Adrenal gland (tissue), 12 donors: Measurements from ENCODE around the gene VEGFA. TPM values are rescaled to one million over a fixed set of nuclear protein-coding genes. Genes with fewer than 3 reads are reported as not detected.

Experiments
- DNase-seq, 7 donors: peaks; one replicate each; pipeline ENCODE4 v3.0.0-alpha.2; 2019 to 2020
- H3K27ac ChIP-seq, 5 donors: fragments of 200-600 bp; sonication (generic) in 4 of 5; 1 replicate in 3 of 5; 2 replicates in 2 of 5; pipeline versions ENCODE4 v1.5.1 to v1.8.0; 2016 to 2020; ENCODE audit warnings: mild to moderate bottlenecking in 1 of 5
- H3K27me3 ChIP-seq: fragments of 200-600 bp; 2 replicates; pipeline ENCODE4 v1.8.0; 2021
- H3K36me3 ChIP-seq, 2 donors: fragments of 200-600 bp; replicated peaks in 1 of 2; 1 replicate in 1 of 2; 2 replicates in 1 of 2; pipeline versions ENCODE4 v1.5.1 to v1.8.0; 2018 to 2022
- H3K4me1 ChIP-seq, 2 donors: fragments of 200-600 bp; replicated peaks in 1 of 2; 1 replicate in 1 of 2; 2 replicates in 1 of 2; pipeline versions ENCODE4 v1.5.1 to v1.8.0; 2018 to 2021
- H3K4me3 ChIP-seq, 4 donors: fragments of 200-600 bp; sonication (generic) in 3 of 4; one replicate each; pipeline ENCODE4 v1.5.1; 2016 to 2018
- H3K9me3 ChIP-seq, 3 donors: fragments of 200-600 bp; sonication (generic) in 1 of 3; replicated peaks in 1 of 3; 1 replicate in 2 of 3; 2 replicates in 1 of 3; pipeline versions ENCODE4 v1.5.1 to v1.8.0; 2016 to 2021
- CTCF ChIP-seq, 6 experiments: fragments of 450-650 bp in 4 of 6; fragments of 200-600 bp in 2 of 6; sonication (generic) in 1 of 6; IDR thresholded peaks; 1 replicate in 5 of 6; 2 replicates in 1 of 6; pipeline versions ENCODE4 v1.5.1 to v1.8.0; 2016 to 2021; ENCODE audit warnings: antibody characterized with exemption in 6 of 6, mild to moderate bottlenecking in 2 of 6, moderate library complexity in 1 of 6
- POLR2A ChIP-seq, 2 donors: fragments of 450-650 bp; IDR thresholded peaks; one replicate each; pipeline ENCODE4 v1.6.1; 2017; ENCODE audit warnings: antibody characterized with exemption in 2 of 2, mild to moderate bottlenecking in 2 of 2, moderate library complexity in 1 of 2
- WGBS, 4 donors: extraction: QIAGEN DNeasy Blood & Tissue Kit in 2 of 4; methylation state at CpG; one replicate each; pipeline versions ENCODE4 v1.1.5 to v1.1.7; 2013 to 2017; 5-methylcytosine and 5-hydroxymethylcytosine counted together
- intact Hi-C, 2 donors: fragments of 100-400 bp; cut with DNase I; formaldehyde crosslinking; loops; one replicate each; pipeline versions ENCODE4 v1.14.1 to v1.15.0; 2022 to 2023
- polyA plus RNA-seq, 3 donors: library from polyadenylated mRNA; stranded (reverse); fragments of 200-250 nt in 2 of 3; fragments of 350-450 nt in 1 of 3; fragmentation: Illumina TruSeq in 1 of 3; extraction: RNeasy Lipid Tissue Mini Kit (QIAGEN cat#74804) in 1 of 3; gene quantifications; one replicate each; pipeline ENCODE4 v1.2.3, GENCODE V29; 2013 to 2014
- total RNA-seq, 9 donors: library from RNA; depleted of rRNA in 4 of 9; stranded (reverse); fragments of >200 nt in 4 of 9; fragments of 120-200 nt in 1 of 9; fragmentation: NEBNext Ultra II Directional in 1 of 9; extraction: Animal tissue kit (Norgen Biotek cat#: 25700) in 1 of 9; gene quantifications; one replicate each; pipeline versions ENCODE4 v1.1.0 to v1.2.4, GENCODE V29; 2013 to 2023
- donor health status: healthy with polysubstance abuse.
- donor health status: Bipolar disorder and iron deficiency.
- donor health status: DM: yes; HTN: yes; CAD: no.
- donor health status: DM: no; HTN: no; CAD: no.
- donor health status: DM: no; HTN: no; CAD: no.
- donor health status: DM: yes; HTN: yes; CAD: no.

The VEGFA gene
- total and polyA plus RNA-seq, 12 donors: 31.5 to 343 (median 101) TPM

- no peak overlapping the region for H3K4me3 ChIP-seq
- no peak overlapping the region for H3K27ac ChIP-seq
- no peaks in the 10 kb centered on the region for H3K4me1 ChIP-seq
- peak in 1 of 7 donors; percentile 21 for DNase-seq
- no peaks in the 10 kb centered on the region for H3K27me3 ChIP-seq
- intact Hi-C loops: no loop called here
- H3K9me3 ChIP-seq: no peaks in the 10 kb centered on the region
- WGBS, 4 donors: 76 to 82% (median 77%) methylated on average over 13 to 14 of the region's 14 CpGs
- TF ChIP-seq CTCF (IDR thresholded peaks at IDR 0.05) (no peak), POLR2A (IDR thresholded peaks at IDR 0.05) (no peak)
- peaks cover 0 to 56% of the 10 kb centered on the region in 2 donors for H3K36me3 ChIP-seq
Observed at GRCh38 chr6:43785220-43785752, 15.3 kb downstream of the VEGFA start.

GRCh38 chr6:43785904-43786303 lies 15.9 kb downstream of the VEGFA start:
- Histone ChIP-seq H3K4me1 (no peaks in the 10 kb centered on the region), H3K36me3 (peaks cover 0 to 50% of the 10 kb centered on the region in 2 donors), H3K4me3 (no peak overlapping the region), H3K9me3 (no peaks in the 10 kb centered on the region), H3K27me3 (no peaks in the 10 kb centered on the region), H3K27ac (no peak overlapping the region)
- no peak for DNase-seq
- WGBS, 4 donors: 78 to 84% (median 81%) methylated on average over 3 of the region's 3 CpGs
- intact Hi-C loops: no loop called here
- TF ChIP-seq POLR2A (IDR thresholded peaks at IDR 0.05): no peak

- no peak overlapping the region for H3K27ac ChIP-seq
- H3K27me3 ChIP-seq: no peaks in the 10 kb centered on the region
- DNase-seq: no peak
- H3K4me3 ChIP-seq: no peak overlapping the region
- H3K36me3 ChIP-seq: peaks cover 0 to 41% of the 10 kb centered on the region in 2 donors
- no peak for TF ChIP-seq CTCF (IDR thresholded peaks at IDR 0.05)
- no peak for TF ChIP-seq POLR2A (IDR thresholded peaks at IDR 0.05)
- no peaks in the 10 kb centered on the region for H3K4me1 ChIP-seq
- WGBS, 4 donors: 29 to 43% (median 41%) methylated on average over 1 of the region's 1 CpG
- intact Hi-C loops: no loop called here
- H3K9me3 ChIP-seq: no peaks in the 10 kb centered on the region
Observed at GRCh38 chr6:43786664-43787329, 16.8 kb downstream of the VEGFA start.

- 84 to 92% (median 90%) methylated on average over 4 to 5 of the region's 5 CpGs for WGBS, 4 donors
- H3K9me3 ChIP-seq: no peaks in the 10 kb centered on the region
- H3K4me3 ChIP-seq: no peak overlapping the region
- no peak for DNase-seq
- H3K4me1 ChIP-seq: no peaks in the 10 kb centered on the region
- H3K27ac ChIP-seq: no peak overlapping the region
- TF ChIP-seq POLR2A (IDR thresholded peaks at IDR 0.05): no peak
- no peak for TF ChIP-seq CTCF (IDR thresholded peaks at IDR 0.05)
- no peaks in the 10 kb centered on the region for H3K27me3 ChIP-seq
- peaks cover 0 to 26% of the 10 kb centered on the region in 2 donors for H3K36me3 ChIP-seq
- intact Hi-C loops: no loop called here
Observed at GRCh38 chr6:43788301-43788700, 18.3 kb downstream of the VEGFA start.

- TF ChIP-seq POLR2A (IDR thresholded peaks at IDR 0.05) (no peak), CTCF (IDR thresholded peaks at IDR 0.05) (no peak)
- no peaks in the 10 kb centered on the region for H3K9me3 ChIP-seq
- peak overlapping the region in 1 of 5 donors; percentile 70 for H3K27ac ChIP-seq
- DNase-seq: no peak
- no peaks in the 10 kb centered on the region for H3K4me1 ChIP-seq
- 84 to 95% (median 89%) methylated on average over 2 of the region's 2 CpGs for WGBS, 4 donors
- peaks cover 0 to 15% of the 10 kb centered on the region in 2 donors for H3K36me3 ChIP-seq
- H3K27me3 ChIP-seq: no peaks in the 10 kb centered on the region
- no peak overlapping the region for H3K4me3 ChIP-seq
- intact Hi-C loops: no loop called here
Observed at GRCh38 chr6:43789447-43789846, 19.4 kb downstream of the VEGFA start.
